Keratinocyte (primary cell): ENCODE measurements around the gene HBZ. TPM values are rescaled to one million over a fixed set of nuclear protein-coding genes. Genes with fewer than 3 reads are reported as not detected.

Source experiments
- DNase-seq: peaks from one replicate; pipeline ENCODE4 v3.0.0-alpha.2; 2011; ENCODE audit warnings: low read depth, missing footprints, low spot score
- FAIRE-seq: peaks from 2 replicates; lab custom pipeline; 2011; peaks lifted over from hg19 to GRCh38; lab: Jason Lieb, UNC
- H2AFZ ChIP-seq: 2 replicates; pipeline ENCODE4 v1.6.0; 2012; ENCODE audit warnings: low read length, control low read depth, inconsistent platforms; ENCODE audit not compliant: control insufficient read depth
- H3K27ac ChIP-seq: 2 replicates; pipeline ENCODE4 v1.5.1; 2011; ENCODE audit warnings: low read length; ENCODE audit not compliant: control insufficient read depth, insufficient read depth
- H3K27me3 ChIP-seq: 3 replicates; pipeline ENCODE4 v1.6.0; 2011; ENCODE audit warnings: low read length; ENCODE audit not compliant: control insufficient read depth, insufficient read depth; ENCODE audit errors: extremely low read depth
- H3K36me3 ChIP-seq, 2 experiments: 2 replicates in 1 of 2; 3 replicates in 1 of 2; pipeline ENCODE4 v1.5.1; 2011; ENCODE audit warnings: low read length in 2 of 2, mild to moderate bottlenecking in 1 of 2; ENCODE audit not compliant: control insufficient read depth in 2 of 2, insufficient read depth in 2 of 2; ENCODE audit errors: extremely low read depth in 1 of 2
- H3K4me1 ChIP-seq: 3 replicates; pipeline ENCODE4 v1.5.1; 2011; ENCODE audit warnings: low read length; ENCODE audit not compliant: control insufficient read depth, insufficient read depth; ENCODE audit errors: extremely low read depth
- H3K4me2 ChIP-seq: 3 replicates; pipeline ENCODE4 v1.6.0; 2011; ENCODE audit warnings: low read depth, low read length; ENCODE audit not compliant: control insufficient read depth, insufficient read depth; ENCODE audit errors: extremely low read depth
- H3K4me3 ChIP-seq, 3 experiments: fragments of 200-600 bp in 1 of 3; sonication (generic) in 1 of 3; 2 replicates in 2 of 3; 3 replicates in 1 of 3; pipeline ENCODE4 v1.5.1; 2011 to 2016; ENCODE audit warnings: low read length in 3 of 3, mild to moderate bottlenecking in 3 of 3, control low read depth in 2 of 3, inconsistent platforms in 1 of 3, low read depth in 1 of 3, mixed read lengths in 1 of 3, mixed run types in 1 of 3, moderate library complexity in 1 of 3; ENCODE audit not compliant: control insufficient read depth in 2 of 3, insufficient read depth in 2 of 3; ENCODE audit errors: extremely low read depth in 1 of 3
- H3K79me2 ChIP-seq: 2 replicates; pipeline ENCODE4 v1.6.0; 2012; ENCODE audit warnings: low read length; ENCODE audit not compliant: control insufficient read depth, insufficient read depth
- H3K9ac ChIP-seq: 3 replicates; pipeline ENCODE4 v1.6.0; 2011; ENCODE audit warnings: low read length; ENCODE audit not compliant: control insufficient read depth, insufficient read depth; ENCODE audit errors: extremely low read depth
- H3K9me1 ChIP-seq: 3 replicates; pipeline ENCODE4 v1.6.0; 2011; ENCODE audit warnings: low read length; ENCODE audit not compliant: control insufficient read depth, insufficient read depth; ENCODE audit errors: extremely low read depth
- H3K9me3 ChIP-seq: 2 replicates; pipeline ENCODE4 v1.5.1; 2012; ENCODE audit warnings: low read depth, low read length; ENCODE audit not compliant: control insufficient read depth
- H4K20me1 ChIP-seq: 3 replicates; pipeline ENCODE4 v1.6.0; 2011; ENCODE audit warnings: low read length; ENCODE audit not compliant: control insufficient read depth, insufficient read depth; ENCODE audit errors: extremely low read depth
- CTCF ChIP-seq, 3 experiments: IDR thresholded peaks in 1 of 3; conservative IDR thresholded peaks in 1 of 3; optimal IDR thresholded peaks in 1 of 3; 2 replicates in 2 of 3; 3 replicates in 1 of 3; pipeline versions ENCODE3 to v1.5.1; 2011; ENCODE audit warnings: low read length in 3 of 3, mild to moderate bottlenecking in 3 of 3, moderate library complexity in 2 of 3, control low read depth in 1 of 3, inconsistent platforms in 1 of 3; ENCODE audit not compliant: insufficient read depth in 2 of 3; ENCODE audit errors: extremely low read depth in 1 of 3
- EZH2 ChIP-seq: IDR thresholded peaks from one replicate; pipeline ENCODE4 v1.6.1; 2012; ENCODE audit warnings: inconsistent platforms, mild to moderate bottlenecking, low read length, moderate library complexity
- dilution Hi-C: fragments of 300-500 bp; cut with MboI; formaldehyde crosslinking; loops from one replicate; pipeline ENCODE4 v1.7.0; 2020; ENCODE audit warnings: low sequenced_read_pairs; ENCODE audit not compliant: extremely low pct_ligation_motif_present
- polyA plus RNA-seq, 5 experiments: library from polyadenylated mRNA; depleted of rRNA in 3 of 5; stranded (reverse) in 3 of 5; stranded (forward) in 1 of 5; unstranded in 1 of 5; fragments of >200 nt; gene quantifications; 1 replicate in 1 of 5; 2 replicates in 3 of 5; 3 replicates in 1 of 5; pipeline versions ENCODE4 v1.2.1 to v1.2.3, GENCODE V29; 2011 to 2012; ENCODE audit warnings: missing spikeins in 2 of 5, low read depth in 1 of 5, low replicate concordance in 1 of 5

Gene HBZ
- polyA plus RNA-seq, 1 donor (not counting 4 experiments of a cell fraction or from before 2014, with no cell fraction given): not detected

- H3K27ac ChIP-seq: no peak overlapping the region
- H3K4me1 ChIP-seq: peaks cover 12% of the 10 kb centered on the region
- dilution Hi-C loops: no loop called here
- peaks cover 6% of the 10 kb centered on the region for H4K20me1 ChIP-seq
- no peaks in the 10 kb centered on the region for H3K9me3 ChIP-seq
- TF ChIP-seq CTCF (optimal IDR thresholded peaks at IDR 0.05 in 1 of 3, IDR thresholded peaks at IDR 0.05 in 1 of 3, conservative IDR thresholded peaks at IDR 0.05 in 1 of 3; ENCODE audit: extremely low read depth in 1 of 3, insufficient read depth in 2 of 3, low read length in 3 of 3) (no peak), EZH2 (no peak)
- no peak overlapping the region for H3K4me3 ChIP-seq
- no peaks in the 10 kb centered on the region for H3K27me3 ChIP-seq
- peaks cover 13 to 37% of the 10 kb centered on the region in 2 experiments for H3K36me3 ChIP-seq
- peaks cover 5% of the 10 kb centered on the region for H3K9me1 ChIP-seq
- no peaks in the 10 kb centered on the region for H3K79me2 ChIP-seq
- H3K4me2 ChIP-seq: no peak overlapping the region
- H2AFZ ChIP-seq: no peak overlapping the region
- FAIRE-seq (no peak), DNase-seq (no peak)
- H3K9ac ChIP-seq: no peak overlapping the region
Measured at GRCh38 chr16:114327-114726, 38.1 kb upstream of the HBZ start.

- dilution Hi-C loops: no loop called here
- no peak overlapping the region for H2AFZ ChIP-seq
- peaks cover 12% of the 10 kb centered on the region for H3K4me1 ChIP-seq
- peaks cover 6% of the 10 kb centered on the region for H4K20me1 ChIP-seq
- no peaks in the 10 kb centered on the region for H3K9me3 ChIP-seq
- no peak for DNase-seq
- peaks cover 5% of the 10 kb centered on the region for H3K9me1 ChIP-seq
- TF ChIP-seq EZH2 (no peak), CTCF (optimal IDR thresholded peaks at IDR 0.05 in 1 of 3, IDR thresholded peaks at IDR 0.05 in 1 of 3, conservative IDR thresholded peaks at IDR 0.05 in 1 of 3; ENCODE audit: extremely low read depth in 1 of 3, insufficient read depth in 2 of 3, low read length in 3 of 3) (no peak)
- H3K27ac ChIP-seq: no peak overlapping the region
- no peak overlapping the region for H3K4me2 ChIP-seq
- H3K4me3 ChIP-seq: no peak overlapping the region
- FAIRE-seq: no peak
- H3K79me2 ChIP-seq: no peaks in the 10 kb centered on the region
- no peaks in the 10 kb centered on the region for H3K27me3 ChIP-seq
- no peak overlapping the region for H3K9ac ChIP-seq
- H3K36me3 ChIP-seq: peaks cover 11 to 31% of the 10 kb centered on the region in 2 experiments
Measured at GRCh38 chr16:116015-116414, 36.4 kb upstream of the HBZ start.
